Endothelial cell of umbilical vein (primary cell): ENCODE data around the gene SLC5A10. TPM values are rescaled to one million over a fixed set of nuclear protein-coding genes. Genes with fewer than 3 reads are reported as not detected.

Experiments
- BruUV-seq: library from RNA; stranded (reverse); fragments of 400-500 nt; replicated peaks from 2 replicates; lab custom pipeline; 2021; lab: Mats Ljungman, UMichigan
- CTCF ChIA-PET: fragments of 300-600, 350-600 bp; sonication (Branson Sonifier 250); formaldehyde crosslinking; loops from one replicate; lab custom pipeline; 2021; ENCODE audit warnings: antibody characterized with exemption, inconsistent platforms; lab: Charles Lee
- POLR2A ChIA-PET: fragments of 300-600, 350-600 bp; sonication (Branson Sonifier 250); formaldehyde crosslinking; loops from one replicate; lab custom pipeline; 2021; ENCODE audit warnings: antibody characterized with exemption, inconsistent platforms; lab: Charles Lee
- DNase-seq: peaks from one replicate; pipeline ENCODE4 v3.0.0-alpha.2; 2011; ENCODE audit warnings: low read depth, low spot score
- FAIRE-seq: peaks from 2 replicates; lab custom pipeline; 2011; peaks lifted over from hg19 to GRCh38; lab: Jason Lieb, UNC
- H2AFZ ChIP-seq: 2 replicates; pipeline ENCODE4 v1.6.0; 2012; ENCODE audit warnings: low read depth, low read length, control low read depth, inconsistent platforms
- H3K27ac ChIP-seq: 2 replicates; pipeline ENCODE4 v1.5.1; 2011; ENCODE audit warnings: low read depth, mild to moderate bottlenecking, control low read depth, low read length, moderate library complexity; ENCODE audit not compliant: insufficient read depth
- H3K27me3 ChIP-seq, 2 experiments: 2 replicates each; pipeline versions ENCODE4 v1.6.0 to v1.6.1; 2011; ENCODE audit warnings: low read length in 2 of 2, mixed read lengths in 1 of 2; ENCODE audit not compliant: control insufficient read depth in 2 of 2, insufficient read depth in 2 of 2
- H3K36me3 ChIP-seq, 2 experiments: 2 replicates in 1 of 2; 3 replicates in 1 of 2; pipeline ENCODE4 v1.5.1; 2011; ENCODE audit warnings: low read length in 2 of 2, mild to moderate bottlenecking in 1 of 2, moderate library complexity in 1 of 2; ENCODE audit not compliant: control insufficient read depth in 2 of 2, insufficient read depth in 2 of 2; ENCODE audit errors: extremely low read depth in 1 of 2
- H3K4me1 ChIP-seq: 3 replicates; pipeline ENCODE4 v1.5.1; 2011; ENCODE audit warnings: mild to moderate bottlenecking, low read length; ENCODE audit not compliant: control insufficient read depth, insufficient read depth; ENCODE audit errors: extremely low read depth
- H3K4me2 ChIP-seq: 2 replicates; pipeline ENCODE4 v1.6.1; 2011; ENCODE audit warnings: low read length, control low read depth, mixed read lengths; ENCODE audit not compliant: insufficient read depth
- H3K4me3 ChIP-seq, 3 experiments: fragments of 200-600 bp in 1 of 3; sonication (generic), shearing (Covaris generic) in 1 of 3; replicated peaks in 1 of 3; 2 replicates each; pipeline ENCODE4 v1.5.1; 2011 to 2016; ENCODE audit warnings: control low read depth in 3 of 3, low read length in 3 of 3, mild to moderate bottlenecking in 2 of 3, inconsistent platforms in 1 of 3, low read depth in 1 of 3, moderate library complexity in 1 of 3; ENCODE audit not compliant: insufficient read depth in 1 of 3
- H3K79me2 ChIP-seq: 2 replicates; pipeline ENCODE4 v1.6.0; 2012; ENCODE audit warnings: low read length, inconsistent platforms; ENCODE audit not compliant: control insufficient read depth, insufficient read depth
- H3K9ac ChIP-seq: replicated peaks from 2 replicates; pipeline ENCODE3; 2011; ENCODE audit warnings: low read length, control low read depth; ENCODE audit not compliant: insufficient read depth; ENCODE audit errors: extremely low read depth
- H3K9me1 ChIP-seq: replicated peaks from 3 replicates; pipeline ENCODE4 v1.6.0; 2011; ENCODE audit warnings: mild to moderate bottlenecking, low read length; ENCODE audit not compliant: control insufficient read depth, insufficient read depth; ENCODE audit errors: extremely low read depth
- H3K9me3 ChIP-seq: replicated peaks from 2 replicates; pipeline ENCODE4 v1.5.1; 2012; ENCODE audit warnings: low read length, inconsistent platforms; ENCODE audit not compliant: control insufficient read depth, insufficient read depth
- H4K20me1 ChIP-seq: replicated peaks from 2 replicates; pipeline ENCODE3; 2011; ENCODE audit warnings: mild to moderate bottlenecking, low read length; ENCODE audit not compliant: control insufficient read depth, insufficient read depth; ENCODE audit errors: extremely low read depth
- EZH2 ChIP-seq: IDR thresholded peaks from 2 replicates; pipeline ENCODE4 v1.6.1; 2012; ENCODE audit warnings: borderline replicate concordance, low read depth, mild to moderate bottlenecking, moderate library complexity, low read length, inconsistent platforms; ENCODE audit not compliant: severe bottlenecking
- FOS ChIP-seq: IDR thresholded peaks from 2 replicates; pipeline ENCODE4 v1.6.1; 2011; ENCODE audit warnings: mild to moderate bottlenecking, low read length, moderate library complexity, borderline replicate concordance; ENCODE audit not compliant: insufficient read depth
- GATA2 ChIP-seq: IDR thresholded peaks from 2 replicates; pipeline ENCODE4 v1.7.0; 2011; ENCODE audit warnings: low read depth, mild to moderate bottlenecking, moderate library complexity, mixed read lengths, low read length; ENCODE audit not compliant: insufficient read length, insufficient read depth
- JUN ChIP-seq: IDR thresholded peaks from 2 replicates; pipeline ENCODE4 v1.6.1; 2011; ENCODE audit warnings: borderline replicate concordance, low read depth; ENCODE audit not compliant: insufficient read length, insufficient read depth
- MYC ChIP-seq: IDR thresholded peaks from one replicate; pipeline ENCODE4 v1.6.1; 2011; ENCODE audit warnings: mild to moderate bottlenecking, low read depth, low read length
- POLR2A ChIP-seq: IDR thresholded peaks from 2 replicates; pipeline ENCODE4 v1.6.1; 2012; ENCODE audit warnings: low read depth, mild to moderate bottlenecking, control low read depth, low read length
- POLR2AphosphoS5 ChIP-seq: IDR thresholded peaks from 2 replicates; pipeline ENCODE4 v1.6.1; 2012; ENCODE audit warnings: low read depth, mild to moderate bottlenecking, control low read depth, low read length, moderate library complexity; ENCODE audit not compliant: insufficient read depth
- dilution Hi-C: fragments of 300-500 bp; cut with MboI; formaldehyde crosslinking; loops from one replicate; pipeline ENCODE4 v1.15.0; 2019; ENCODE audit warnings: low sequenced_read_pairs; ENCODE audit not compliant: extremely low pct_ligation_motif_present
- intact Hi-C: fragments of 100-400 bp; cut with micrococcal nuclease; formaldehyde crosslinking; loops from one replicate; pipeline ENCODE4 v1.10.0; 2022
- polyA plus RNA-seq, 4 experiments: library from polyadenylated mRNA; depleted of rRNA in 3 of 4; stranded (reverse) in 3 of 4; unstranded in 1 of 4; fragments of >200 nt; gene quantifications; 2 replicates each; pipeline versions ENCODE4 v1.2.1 to v1.2.3, GENCODE V29; 2011 to 2012; ENCODE audit warnings: missing spikeins in 1 of 4
- total RNA-seq: library from RNA; stranded (reverse); gene quantifications from 2 replicates; pipeline ENCODE4 v1.2.3, GENCODE V29; 2021
- TF ChIP-seq, protein P1 (sequence below): IDR thresholded peaks from 2 replicates; pipeline ENCODE4 v1.6.1; 2011; ENCODE audit not compliant: insufficient read depth, insufficient read length

The SLC5A10 gene
- total and polyA plus RNA-seq, 2 donors (not counting 3 experiments of a cell fraction or from before 2014, with no cell fraction given) = not detected

DNA sequence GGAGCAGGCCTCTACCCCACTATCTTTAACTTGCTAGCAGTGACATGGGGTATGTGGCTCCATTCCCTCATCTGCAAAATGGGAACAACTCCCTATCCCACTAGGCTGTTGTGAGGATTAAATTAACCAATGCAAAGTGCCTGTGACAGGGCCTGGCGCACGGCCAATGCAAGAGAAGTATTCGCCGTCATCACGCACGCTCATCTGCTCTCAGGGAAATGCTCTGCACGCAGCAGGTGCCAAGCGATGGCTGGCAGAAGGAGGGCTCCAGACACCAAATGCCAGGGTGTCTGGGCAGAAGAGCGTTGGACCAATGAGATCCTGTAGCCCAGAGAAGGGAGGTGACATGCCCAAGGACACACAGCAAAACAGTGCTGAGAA lies 35.3 kb downstream of the SLC5A10 start:
- Histone ChIP-seq H3K36me3 (peaks cover 0 to 2% of the 10 kb centered on the region in 2 experiments), H3K27me3 (no peaks in the 10 kb centered on the region), H3K4me2 (no peak overlapping the region), H2AFZ (no peak overlapping the region), H3K4me3 (no peak overlapping the region), H3K27ac (no peak overlapping the region), H3K9me3 (no peaks in the 10 kb centered on the region), H3K79me2 (peaks cover 5% of the 10 kb centered on the region), H3K4me1 (peaks cover 1% of the 10 kb centered on the region), H4K20me1 (no peaks in the 10 kb centered on the region), H3K9ac (no peak overlapping the region), H3K9me1 (no peaks in the 10 kb centered on the region)
- ChIA-PET CTCF (no interaction called here), POLR2A (no interaction called here)
- intact Hi-C loops (no loop called here), dilution Hi-C loops (no loop called here)
- BruUV-seq = no TSS peak
- DNase-seq (no peak), FAIRE-seq (no peak)
- TF ChIP-seq FOS (no peak), GATA2 (no peak), POLR2AphosphoS5 (no peak), POLR2A (no peak), JUN (no peak), MYC (no peak), EZH2 (no peak)
- TF ChIP-seq, protein P1, sequence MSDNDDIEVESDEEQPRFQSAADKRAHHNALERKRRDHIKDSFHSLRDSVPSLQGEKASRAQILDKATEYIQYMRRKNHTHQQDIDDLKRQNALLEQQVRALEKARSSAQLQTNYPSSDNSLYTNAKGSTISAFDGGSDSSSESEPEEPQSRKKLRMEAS = no peak
